ENCODE data around the gene CCDC122.
"Not testable (repeated sequence)": the region's sequence is repeated elsewhere in the genome, so short reads cannot be mapped to it uniquely, and the experiment has no call there.

The CCDC122 gene

GRCh38 chr13:43876366-43876765 lies 3.2 kb downstream of the CCDC122 start:
- DNase-seq: no peak

GRCh38 chr13:43874504-43875092 lies 4.9 kb downstream of the CCDC122 start:
- no peak for DNase-seq

DNA sequence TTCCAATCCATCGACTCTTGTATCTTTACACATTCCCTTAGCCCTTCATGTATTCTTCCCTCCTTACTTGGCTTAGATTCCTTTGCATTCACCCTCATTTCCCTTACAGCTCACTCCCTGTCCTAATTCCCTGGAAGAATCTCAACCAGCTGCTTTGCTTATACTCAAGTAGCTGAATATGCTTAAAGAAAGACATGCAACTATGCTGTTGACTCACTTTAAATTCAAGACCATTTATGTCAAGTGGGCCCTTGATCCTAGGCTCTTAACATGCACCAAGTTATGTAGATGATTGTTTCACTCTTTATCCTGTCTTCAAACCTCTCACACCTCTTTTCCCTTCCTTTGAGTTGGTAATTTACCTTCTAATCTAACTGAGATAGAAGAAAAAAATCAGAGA lies 7.4 kb downstream of the CCDC122 start:
- DNase-seq: no peak

DNA sequence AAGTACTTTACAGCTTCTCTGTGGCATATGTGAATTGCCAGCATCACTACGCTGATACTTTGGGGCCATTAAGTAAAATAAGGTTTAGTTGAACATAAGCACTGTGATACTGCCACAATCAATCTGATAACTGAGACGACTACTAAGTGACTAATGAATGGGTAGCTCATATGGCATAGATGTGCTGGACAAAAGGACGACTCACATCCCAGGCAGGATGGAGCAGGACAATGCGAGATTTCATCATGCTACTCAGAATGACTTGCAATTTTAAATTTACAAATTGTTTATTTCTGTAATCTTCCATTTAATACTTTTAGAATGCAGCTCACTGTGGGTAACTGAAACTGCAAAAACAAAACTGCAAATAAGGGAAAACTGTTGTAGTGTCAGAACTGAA lies 13.6 kb downstream of the CCDC122 start:
- no peak for DNase-seq

DNA sequence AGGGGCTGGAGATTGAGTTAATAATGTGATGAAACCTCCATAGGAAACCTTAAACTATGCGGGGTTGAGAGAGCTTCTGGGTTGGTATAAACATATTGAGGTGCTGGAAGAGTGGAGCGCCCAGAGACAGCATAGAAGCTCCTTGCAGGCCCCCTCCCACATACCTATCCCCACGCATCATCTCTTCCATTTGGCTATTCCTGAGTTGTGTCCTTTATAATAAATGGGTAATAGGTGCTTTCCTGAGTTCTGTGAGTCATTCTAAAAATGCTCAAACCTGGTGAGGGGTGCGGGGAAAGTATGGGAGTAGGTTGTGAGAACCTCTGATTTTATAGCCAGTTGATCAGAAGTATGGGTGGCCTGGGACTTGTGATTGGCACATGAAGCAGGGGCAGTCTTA lies 14.6 kb downstream of the CCDC122 start:
- DNase-seq: no peak

DNA sequence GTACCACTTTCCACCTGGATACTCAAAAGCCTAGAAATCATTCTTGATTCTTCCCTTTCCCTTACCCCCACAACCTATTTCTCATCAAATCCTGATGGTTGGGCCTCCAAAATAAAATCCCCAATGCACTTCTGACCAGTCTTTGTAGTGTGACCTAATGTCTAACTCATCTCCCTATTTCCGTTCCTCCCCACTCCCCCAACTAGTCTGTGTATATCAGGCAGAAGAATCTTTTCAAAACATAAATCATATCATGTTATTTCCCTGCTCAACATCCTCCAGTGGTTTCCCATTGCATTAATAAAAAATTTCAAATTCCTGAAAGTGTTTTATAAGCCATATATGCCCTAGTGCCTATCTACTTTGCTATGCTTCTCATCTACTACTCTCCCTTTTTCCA lies 17.7 kb downstream of the CCDC122 start:
- no peak for DNase-seq

DNA sequence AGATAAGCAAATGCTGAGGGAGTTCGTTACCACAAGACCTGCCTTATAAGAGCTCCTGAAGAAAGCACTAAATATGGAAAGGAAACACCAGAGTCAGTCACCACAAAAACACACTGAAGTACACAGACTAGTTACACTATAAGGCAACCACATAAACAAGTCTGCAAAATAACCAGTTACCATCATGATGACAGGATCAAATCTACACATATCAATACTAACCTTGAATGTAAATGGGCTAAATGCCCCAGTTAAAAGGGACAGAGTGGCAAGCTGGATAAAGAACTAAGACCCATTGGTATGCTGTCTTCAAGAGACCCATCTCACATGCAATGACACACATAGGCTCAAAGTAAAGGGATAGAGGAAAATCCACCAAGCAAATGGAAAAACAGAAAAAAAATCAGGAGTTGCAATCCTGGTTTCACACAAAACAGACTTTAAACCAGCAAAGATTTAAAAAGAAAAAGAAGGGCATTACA lies 26.6 kb downstream of the CCDC122 start:
- no peak for DNase-seq

- no peak for DNase-seq
Measured at GRCh38 chr13:43850873-43851272, 28.7 kb downstream of the CCDC122 start.

- DNase-seq: no peak
Measured at GRCh38 chr13:43848001-43848649, 31.4 kb downstream of the CCDC122 start.

GRCh38 chr13:43846496-43847158 lies 32.9 kb downstream of the CCDC122 start:
- no peak for DNase-seq

DNA sequence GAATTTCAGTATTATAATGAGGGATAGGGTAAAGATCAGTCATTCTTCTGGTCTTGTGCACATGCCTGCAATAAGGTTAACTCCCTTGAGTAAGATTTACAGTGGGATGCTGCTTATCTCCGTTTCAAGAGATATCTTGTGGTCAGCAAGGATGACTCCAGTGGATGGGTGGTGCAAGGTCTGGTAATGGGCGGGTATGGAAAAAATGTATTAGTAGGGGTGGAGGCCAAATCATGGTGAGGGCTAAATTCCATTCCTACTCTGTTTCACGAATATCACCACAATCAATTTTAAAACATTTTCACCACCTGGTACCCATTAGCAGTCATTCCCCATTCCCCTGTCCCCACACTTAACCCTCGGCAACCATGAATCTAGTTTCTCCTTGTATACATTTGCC lies 40.6 kb downstream of the CCDC122 start:
- no peak for DNase-seq

GRCh38 chr13:43835701-43836100 lies 43.8 kb downstream of the CCDC122 start:
- DNase-seq: no peak

DNA sequence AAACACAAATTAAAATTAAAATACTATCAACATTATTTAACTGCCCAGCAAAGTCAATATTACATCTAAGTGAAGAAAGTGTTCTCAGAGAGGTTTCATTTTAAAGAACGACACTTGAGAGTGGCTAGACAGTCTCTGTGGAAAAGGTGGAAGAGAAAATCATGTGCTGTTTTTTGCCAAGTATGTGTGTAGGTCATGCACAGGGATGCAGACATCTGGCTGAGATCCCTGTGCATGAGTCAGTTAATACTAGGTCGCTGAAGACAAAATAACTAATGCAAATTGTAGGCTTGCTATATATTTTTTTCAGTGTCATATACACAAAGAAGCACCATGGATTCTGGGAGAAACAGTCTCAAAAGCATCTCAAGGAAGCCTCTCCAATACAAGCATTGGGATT lies 48.5 kb downstream of the CCDC122 start:
- DNase-seq: no peak

DNA sequence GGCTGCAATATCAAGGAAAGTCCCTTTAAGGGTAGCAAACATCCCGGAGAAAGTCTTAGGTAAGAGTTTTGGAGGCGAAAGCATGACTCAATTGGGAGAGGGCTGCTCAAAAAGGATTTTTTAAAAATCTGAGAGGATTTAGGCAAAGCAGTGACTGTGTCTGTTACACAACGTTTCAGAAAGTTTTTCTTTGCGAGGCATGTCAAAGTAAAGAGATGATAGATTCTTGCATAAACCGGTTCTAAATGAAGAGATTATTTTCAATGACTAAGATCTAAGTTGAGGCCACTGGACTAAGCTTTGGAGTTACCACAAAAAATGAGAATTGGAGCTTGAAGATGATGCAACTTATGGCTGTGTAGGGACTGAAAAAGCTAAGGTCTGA lies 49.1 kb downstream of the CCDC122 start:
- no peak for DNase-seq

DNA sequence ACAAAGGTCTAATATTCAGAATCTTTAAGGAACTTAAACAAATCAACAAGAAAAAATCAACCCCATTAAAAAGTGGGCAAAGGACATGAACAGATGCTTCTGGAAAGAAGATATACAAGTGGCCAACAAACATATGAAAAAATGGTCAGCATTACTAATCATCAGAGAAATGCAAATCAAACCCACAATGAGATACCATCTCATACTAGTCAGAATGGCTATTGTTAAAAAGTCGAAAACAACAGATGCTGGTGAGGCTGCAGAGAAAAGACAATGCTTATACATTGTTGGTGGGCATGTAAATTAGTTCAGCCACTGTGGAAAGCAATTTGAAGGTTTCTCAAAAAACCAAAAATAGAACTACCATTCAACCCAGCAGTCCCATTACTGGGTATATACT lies 54.9 kb downstream of the CCDC122 start:
- not testable (repeated sequence) for DNase-seq

DNA sequence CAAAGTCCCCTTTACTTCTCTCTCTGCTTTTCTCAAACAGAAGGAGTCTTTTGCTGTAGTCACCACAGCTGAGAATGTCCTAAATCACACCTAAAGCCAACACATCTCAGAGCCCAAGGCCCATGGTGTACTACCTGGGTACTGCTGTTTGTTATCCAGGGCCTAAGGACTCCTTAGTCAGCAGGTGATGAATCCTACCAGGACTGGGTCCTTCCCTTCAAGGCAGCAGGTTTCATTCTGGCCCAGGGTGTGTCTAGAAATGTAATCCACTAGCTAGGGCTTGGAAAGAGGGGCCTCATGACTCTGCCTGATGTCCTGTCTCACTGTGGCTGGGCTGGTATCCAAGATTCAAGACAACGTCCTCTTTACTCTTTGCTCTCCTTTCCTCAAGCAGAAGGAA lies 56.6 kb downstream of the CCDC122 start:
- no peak for DNase-seq

DNA sequence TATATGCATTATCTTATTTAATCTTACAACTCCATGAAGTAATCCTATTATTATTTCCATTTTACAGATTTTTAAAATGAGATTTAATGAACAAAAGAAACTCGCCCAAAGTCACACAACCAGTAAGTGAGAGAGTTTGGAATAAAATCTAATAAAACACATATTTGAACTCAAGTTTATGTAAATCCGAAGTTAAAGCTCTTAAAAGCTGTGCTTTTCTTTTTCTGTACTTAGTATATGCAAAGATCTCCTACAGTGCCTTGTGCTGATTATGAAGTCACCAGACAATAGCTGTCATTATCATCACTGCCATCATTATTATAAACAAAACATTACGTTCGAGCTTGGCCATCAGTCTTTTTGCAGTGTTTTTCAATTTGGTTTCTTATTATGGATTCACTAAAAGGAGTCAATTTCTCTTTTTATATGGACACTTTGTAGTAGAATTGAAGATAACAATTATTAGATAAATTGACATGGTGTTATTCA lies 63.1 kb downstream of the CCDC122 start:
- DNase-seq: no peak

DNA sequence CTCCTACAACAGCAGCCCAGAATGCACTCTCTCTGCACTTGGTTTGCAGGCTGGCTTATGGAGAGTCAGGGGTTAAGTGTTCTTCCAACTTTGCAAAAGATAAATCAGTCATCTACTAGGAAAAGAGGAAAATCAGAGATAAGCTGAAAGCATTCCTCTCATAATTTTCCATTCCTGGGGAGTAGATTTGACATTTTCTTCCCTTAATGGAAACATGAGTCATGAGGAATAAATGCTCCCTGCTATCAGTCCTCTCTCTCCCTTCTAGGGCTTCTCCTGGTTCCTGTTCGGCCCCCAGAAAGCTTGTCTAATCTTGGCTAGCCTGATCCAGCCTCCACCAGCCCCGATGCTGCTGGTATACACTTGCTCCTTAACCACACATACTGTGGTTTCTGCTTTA lies 64.3 kb downstream of the CCDC122 start:
- no peak for DNase-seq

DNA sequence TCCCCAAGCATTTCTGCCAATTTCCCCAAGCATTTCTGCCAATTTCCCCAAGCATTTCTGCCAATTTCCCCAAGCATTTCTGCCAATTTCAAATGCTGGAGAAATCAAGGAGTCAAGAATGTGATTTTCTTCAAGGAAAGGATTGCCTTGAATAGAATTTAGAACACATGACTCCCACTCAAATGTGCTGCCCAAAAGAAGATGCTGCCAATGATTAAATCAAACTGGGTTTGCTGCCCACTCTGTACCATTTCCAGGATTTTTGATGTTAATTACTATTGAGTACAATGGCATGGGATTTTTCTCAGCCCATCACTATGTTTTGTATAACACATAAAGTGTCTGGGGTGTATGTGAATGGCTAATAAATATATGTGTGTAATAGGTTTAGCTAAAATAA lies 70.9 kb downstream of the CCDC122 start:
- no peak for DNase-seq

DNA sequence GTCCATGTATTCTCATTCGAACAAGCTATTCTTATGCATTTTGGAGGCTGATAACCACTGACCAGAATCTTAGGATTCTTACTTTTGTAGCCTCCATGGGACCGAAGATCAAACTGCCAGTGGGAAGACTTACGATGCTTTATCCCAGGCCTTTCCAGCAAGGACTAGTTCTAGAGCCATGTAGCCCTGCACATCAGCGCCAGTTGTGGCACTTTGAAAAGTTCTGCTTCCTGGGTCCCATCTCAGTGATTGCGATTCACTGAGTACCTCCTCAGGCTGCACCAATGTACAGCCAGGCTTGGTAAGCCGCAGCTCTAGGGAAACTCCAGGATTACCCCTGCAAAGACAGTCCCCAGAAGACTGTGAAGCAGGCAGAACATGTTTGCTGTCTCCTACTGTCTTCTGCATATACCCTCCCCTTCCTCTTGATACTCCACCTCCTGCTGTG lies 73.8 kb downstream of the CCDC122 start:
- DNase-seq: no peak

GRCh38 chr13:43805071-43805468 lies 74.5 kb downstream of the CCDC122 start:
- no peak for DNase-seq

DNA sequence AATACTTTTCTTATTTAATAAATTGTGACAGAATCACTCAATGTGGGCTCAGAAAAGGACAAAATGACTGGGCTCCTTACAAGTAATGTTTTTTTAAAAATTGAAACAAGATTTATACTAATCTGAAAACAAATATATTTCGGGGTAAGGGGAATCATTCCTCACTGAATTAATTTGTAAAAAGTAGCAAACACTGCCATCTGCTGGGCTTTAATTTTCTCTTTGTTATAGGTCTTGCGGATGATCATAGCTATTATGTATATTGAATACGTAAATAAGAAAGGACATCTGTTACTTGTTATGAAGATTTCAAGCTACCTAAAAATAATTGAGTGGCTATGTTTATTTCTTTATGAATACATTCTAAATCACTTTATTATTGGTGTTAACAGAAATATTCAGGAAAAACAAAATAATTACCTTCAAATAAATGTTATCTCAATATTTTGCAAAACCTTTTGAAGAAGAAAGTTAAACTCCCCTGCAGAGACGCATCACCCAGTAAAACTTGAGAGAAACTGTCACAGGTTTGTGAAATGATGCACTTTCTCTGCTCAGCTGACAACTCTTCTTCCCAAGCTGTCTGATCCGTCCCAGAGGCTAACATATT lies 75.0 kb downstream of the CCDC122 start:
- no peak for DNase-seq

DNA sequence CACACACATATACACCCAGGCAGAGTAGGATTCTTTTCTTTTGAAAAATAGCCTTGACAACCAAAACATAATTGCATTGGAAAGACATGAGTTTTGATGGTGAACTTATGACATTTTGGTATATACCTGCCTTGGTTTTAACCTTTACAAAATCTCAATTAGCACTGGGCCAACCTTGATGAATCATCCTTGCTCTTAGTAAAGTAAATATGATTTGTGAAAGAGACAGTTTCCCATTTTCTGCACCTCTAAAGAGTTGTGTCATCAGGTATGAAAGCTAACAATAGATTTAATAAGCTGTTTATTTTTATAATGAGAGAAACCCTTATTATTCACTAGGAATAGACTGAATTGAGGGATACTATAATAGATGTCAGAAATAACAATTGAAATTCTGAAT lies 77.0 kb downstream of the CCDC122 start:
- no peak for DNase-seq

DNA sequence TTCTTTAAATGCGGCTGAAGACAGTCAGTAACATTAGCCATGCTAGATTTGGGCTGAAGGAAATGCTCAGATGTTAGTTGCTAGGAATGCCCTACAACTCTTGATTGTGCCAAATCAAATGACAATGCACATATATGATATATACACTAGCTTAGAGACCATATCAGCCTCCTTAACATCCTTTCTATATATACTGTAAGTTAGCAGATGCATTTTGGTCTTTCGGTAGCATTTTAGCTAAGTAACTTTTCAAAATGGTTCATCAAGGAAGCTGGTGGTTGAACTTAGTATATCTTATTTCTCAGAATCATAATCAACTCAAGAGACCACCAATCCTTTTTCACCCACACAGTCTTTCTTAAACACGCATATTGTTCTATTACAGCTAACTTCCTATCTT lies 78.7 kb downstream of the CCDC122 start:
- no peak for DNase-seq

Measured in stimulated activated CD4-positive, alpha-beta T cell treated with anti-CD3 and anti-CD28 coated beads, Interleukin-2, amount 100 ng/mL, for 48 hours (primary cell).